DND-41 (cell line): ENCODE results near the gene NPRL2.

Source experiments
- CTCF ChIP-seq: IDR thresholded peaks from 2 replicates; pipeline ENCODE4 v1.5.1; 2012; ENCODE audit warnings: borderline replicate concordance, low read length, moderate library complexity, mild to moderate bottlenecking; ENCODE audit not compliant: poor library complexity, severe bottlenecking; ENCODE audit errors: extremely low read depth
- EZH2 ChIP-seq: IDR thresholded peaks from 3 replicates; pipeline ENCODE4 v1.6.1; 2012; ENCODE audit warnings: borderline replicate concordance, low read depth, mild to moderate bottlenecking, moderate library complexity, low read length, inconsistent platforms; ENCODE audit not compliant: severe bottlenecking

- no peak for TF ChIP-seq CTCF
- no peak for TF ChIP-seq EZH2
Observed at GRCh38 chr3:50389414-50389767, 38.8 kb upstream of the NPRL2 start.
